ENCODE measurements around the gene FBXO4.
"Not testable (repeated sequence)": the region's sequence is repeated elsewhere in the genome, so short reads cannot be mapped to it uniquely, and the experiment has no call there.

The FBXO4 gene

DNA sequence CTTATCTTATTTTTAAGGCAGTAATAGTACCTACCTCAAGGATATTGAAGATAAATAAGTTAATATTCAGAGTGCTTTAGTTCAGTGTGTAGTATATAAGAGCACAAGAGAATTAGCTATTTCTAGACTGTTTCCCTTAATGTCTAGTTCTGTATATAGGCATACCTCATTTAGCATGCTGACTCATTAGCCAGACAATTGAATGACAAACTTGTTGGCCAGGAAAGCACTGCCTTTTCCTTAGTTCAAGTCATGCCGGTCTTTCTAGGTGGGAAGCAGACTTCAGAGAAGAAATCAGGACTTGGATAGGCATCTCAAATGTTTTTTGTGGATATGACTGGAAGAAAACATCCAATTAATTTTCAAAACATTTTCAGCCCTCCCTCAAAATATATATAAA lies 3.2 kb upstream of the FBXO4 start:
- DNase-seq (ENCODE audit: low read depth, low spot score) = no peak

GRCh38 chr5:41924526-41924871 lies 582 bp upstream of the FBXO4 start:
- DNase-seq (ENCODE audit: low read depth, low spot score) = no peak

DNA sequence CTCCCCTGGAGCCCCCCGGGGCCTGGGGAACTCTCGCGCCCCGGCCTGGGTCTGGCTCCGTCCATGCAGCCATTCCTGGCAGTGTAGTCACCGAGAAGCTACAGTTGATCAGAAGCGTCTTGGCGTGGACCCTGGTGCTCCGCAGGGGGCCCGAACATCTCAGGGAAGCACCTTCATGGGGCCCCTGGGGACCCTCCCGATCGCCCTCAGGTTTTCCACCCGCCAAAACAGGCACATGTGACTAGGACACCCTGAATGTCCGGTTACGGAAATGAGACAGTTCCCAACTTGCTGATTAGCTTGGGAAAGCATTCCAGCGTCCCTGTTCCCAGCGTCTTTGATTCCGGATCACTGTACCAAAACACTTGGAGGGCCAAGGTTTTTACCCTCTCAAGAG lies 472 bp downstream of the FBXO4 start:
- DNase-seq (ENCODE audit: low read depth, low spot score) = no peak

GRCh38 chr5:41927604-41928003 lies 2.5 kb downstream of the FBXO4 start:
- no peak for DNase-seq (ENCODE audit: low read depth, low spot score)

DNA sequence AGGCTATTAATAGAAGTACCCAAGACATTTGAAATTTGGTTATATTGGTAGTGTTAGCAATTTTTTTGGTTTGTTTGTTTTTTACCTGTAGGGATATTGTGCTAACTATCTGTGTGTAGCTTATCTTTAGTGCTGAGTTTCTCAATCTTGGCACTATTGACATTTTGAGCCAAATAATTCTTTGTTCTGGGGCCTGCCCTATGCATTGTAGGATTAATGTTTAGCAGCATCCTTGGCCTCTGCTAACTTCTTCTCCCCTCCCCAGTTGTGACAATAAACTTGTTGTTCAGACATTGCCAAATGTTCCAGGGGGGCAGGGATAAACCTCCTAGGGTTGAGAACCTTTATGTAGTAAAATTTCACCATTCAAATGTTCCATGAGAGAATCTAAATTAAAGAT lies 4.0 kb downstream of the FBXO4 start:
- DNase-seq (ENCODE audit: low read depth, low spot score) = no peak

GRCh38 chr5:41932770-41933169 lies 7.7 kb downstream of the FBXO4 start:
- no peak for DNase-seq (ENCODE audit: low read depth, low spot score)

DNA sequence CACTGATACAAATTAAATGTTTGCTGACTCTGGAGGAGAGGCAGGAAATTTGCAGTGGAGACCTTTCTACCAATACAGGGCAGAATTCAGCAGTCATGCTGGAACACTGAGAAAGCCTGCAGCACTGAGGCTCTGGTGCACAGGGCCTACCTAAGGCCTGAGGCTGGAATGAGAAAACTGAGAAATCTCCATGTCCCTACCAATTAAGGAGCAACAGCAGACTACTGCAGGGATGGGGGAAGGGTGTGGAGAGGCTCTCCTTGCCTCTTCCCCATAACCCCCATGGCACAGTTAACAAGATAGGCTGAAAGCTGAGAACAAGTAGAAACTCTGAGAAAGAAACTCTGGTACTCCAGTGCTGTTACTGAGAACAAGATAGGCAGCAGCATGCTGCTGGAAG lies 10.5 kb downstream of the FBXO4 start:
- no peak for DNase-seq (ENCODE audit: low read depth, low spot score)

- no peak for DNase-seq (ENCODE audit: low read depth, low spot score)
These were observed 15.6 kb downstream of the FBXO4 start for GRCh38 chr5:41940641-41941040.

DNA sequence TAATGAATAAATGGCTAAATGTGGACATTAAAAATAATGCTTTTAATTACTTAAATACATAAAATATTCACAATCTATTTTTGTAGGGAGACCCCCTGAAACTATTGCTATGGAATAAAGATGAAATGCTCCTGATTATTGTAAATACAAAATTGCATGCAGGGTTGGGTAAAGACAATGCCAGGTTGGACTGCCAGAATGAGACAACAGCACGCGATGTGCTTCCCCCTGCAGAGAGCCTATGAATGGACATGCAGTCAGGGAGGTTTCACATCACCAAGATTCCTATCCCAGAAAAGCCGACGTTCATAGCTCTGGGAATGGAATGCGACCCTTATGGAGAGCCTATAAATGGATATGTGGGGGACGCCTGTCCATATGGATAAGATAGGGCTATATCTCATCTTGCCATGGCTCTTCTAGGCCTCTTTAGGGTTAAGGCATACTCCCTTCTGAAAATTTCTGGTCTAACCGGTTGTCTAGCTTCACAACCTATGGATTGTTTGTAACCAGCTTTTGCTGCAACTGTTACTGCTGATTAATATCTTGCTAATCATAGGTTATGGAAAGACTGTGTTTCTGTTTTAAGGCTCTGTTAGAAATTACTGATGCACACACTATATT lies 20.4 kb downstream of the FBXO4 start:
- not testable (repeated sequence) for DNase-seq (ENCODE audit: low read depth, low spot score)

- DNase-seq (ENCODE audit: low read depth, low spot score) = no peak
These were observed 26.1 kb downstream of the FBXO4 start for GRCh38 chr5:41951224-41951623.

DNA sequence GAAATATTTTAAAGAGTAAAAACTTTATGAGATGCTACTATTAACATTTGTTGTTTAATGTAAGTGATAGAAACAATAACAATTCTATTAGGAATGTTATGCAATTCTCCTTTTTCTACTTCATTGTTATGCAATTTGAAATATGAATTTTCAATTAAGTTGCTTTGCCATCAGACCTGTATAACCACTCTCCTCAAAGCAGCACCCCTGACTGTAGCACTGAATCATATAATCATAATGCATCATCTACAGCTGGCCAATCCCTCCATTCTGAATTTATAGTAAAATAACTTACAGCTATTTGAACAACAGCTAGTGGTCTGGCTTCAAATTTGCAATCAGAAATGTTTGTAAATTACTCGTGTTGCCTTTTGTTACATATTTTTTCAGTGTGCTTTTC lies 29.2 kb downstream of the FBXO4 start:
- no peak for DNase-seq (ENCODE audit: low read depth, low spot score)

DNA sequence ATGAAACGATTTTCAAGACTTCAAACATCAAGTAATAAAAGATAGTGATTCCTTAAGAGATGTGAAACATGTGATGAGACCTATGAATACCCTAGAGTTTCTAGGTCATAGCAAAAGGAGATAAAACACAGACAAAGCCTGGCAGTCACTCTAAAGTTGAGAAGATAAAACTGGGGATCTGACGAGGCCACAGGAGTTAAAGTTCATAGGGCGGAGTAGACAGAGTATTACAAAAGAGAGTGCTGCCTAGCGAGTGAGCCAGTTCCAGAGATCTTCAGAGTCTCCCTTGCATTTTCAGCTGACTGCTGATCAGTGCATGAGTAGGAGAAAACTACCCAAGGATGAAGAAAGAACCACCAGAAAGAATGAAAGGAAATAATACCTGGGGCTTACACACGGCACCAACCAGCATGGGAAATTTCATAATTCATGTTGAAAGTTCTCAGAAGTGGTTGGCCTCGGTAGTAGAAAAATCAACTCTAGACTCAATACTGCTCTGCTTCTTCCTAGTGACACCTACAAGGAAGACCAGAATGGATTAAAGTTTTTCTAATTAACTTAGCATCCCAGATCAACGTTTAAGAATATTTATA lies 30.4 kb downstream of the FBXO4 start:
- no peak for DNase-seq (ENCODE audit: low read depth, low spot score)

- DNase-seq (ENCODE audit: low read depth, low spot score) = no peak
These were observed 31.9 kb downstream of the FBXO4 start for GRCh38 chr5:41956943-41957342.

GRCh38 chr5:41960481-41960880 lies 35.4 kb downstream of the FBXO4 start:
- no peak for DNase-seq (ENCODE audit: low read depth, low spot score)

DNA sequence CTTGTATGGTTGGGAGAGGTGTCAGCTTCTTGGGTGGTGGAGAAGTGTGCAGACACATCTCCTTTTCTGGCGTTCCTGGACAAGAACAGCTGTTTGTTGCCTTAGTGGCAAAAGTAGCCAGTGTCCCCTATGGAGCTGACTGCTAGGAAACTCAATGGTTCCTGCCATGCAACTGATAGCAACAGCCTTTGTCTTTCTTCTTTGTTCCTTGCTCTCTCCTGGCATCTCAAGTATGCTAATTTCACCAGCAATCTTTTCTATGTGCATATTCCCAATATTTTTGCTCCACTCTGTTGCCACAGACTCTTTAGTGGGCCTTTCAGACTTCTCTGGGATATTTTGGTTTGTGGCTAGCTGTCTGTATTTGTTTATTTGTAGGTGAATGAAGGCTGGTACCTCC lies 36.7 kb downstream of the FBXO4 start:
- DNase-seq (ENCODE audit: low read depth, low spot score) = no peak

GRCh38 chr5:41962491-41962890 lies 37.4 kb downstream of the FBXO4 start:
- DNase-seq (ENCODE audit: low read depth, low spot score) = no peak

- DNase-seq (ENCODE audit: low read depth, low spot score) = no peak
These were observed 41.5 kb downstream of the FBXO4 start for GRCh38 chr5:41966401-41967105.

DNA sequence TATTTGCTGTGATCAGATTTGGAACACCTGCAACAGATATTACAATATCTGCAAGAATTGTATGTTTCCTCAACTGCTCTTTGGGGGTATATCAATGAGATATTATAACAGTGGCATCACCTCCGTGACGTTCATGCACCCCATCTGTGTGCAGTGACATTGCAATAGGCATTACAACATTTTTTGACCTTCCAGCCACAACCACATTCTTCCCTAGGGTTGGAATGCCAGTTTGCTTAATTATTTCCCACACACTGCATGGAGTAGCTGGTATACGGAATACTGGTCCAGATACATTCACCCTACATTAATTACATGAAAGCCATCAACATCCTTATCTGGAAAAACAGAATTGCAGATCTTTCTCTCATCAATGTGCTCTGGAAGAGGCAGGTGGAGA lies 42.3 kb downstream of the FBXO4 start:
- no peak for DNase-seq (ENCODE audit: low read depth, low spot score)

DNA sequence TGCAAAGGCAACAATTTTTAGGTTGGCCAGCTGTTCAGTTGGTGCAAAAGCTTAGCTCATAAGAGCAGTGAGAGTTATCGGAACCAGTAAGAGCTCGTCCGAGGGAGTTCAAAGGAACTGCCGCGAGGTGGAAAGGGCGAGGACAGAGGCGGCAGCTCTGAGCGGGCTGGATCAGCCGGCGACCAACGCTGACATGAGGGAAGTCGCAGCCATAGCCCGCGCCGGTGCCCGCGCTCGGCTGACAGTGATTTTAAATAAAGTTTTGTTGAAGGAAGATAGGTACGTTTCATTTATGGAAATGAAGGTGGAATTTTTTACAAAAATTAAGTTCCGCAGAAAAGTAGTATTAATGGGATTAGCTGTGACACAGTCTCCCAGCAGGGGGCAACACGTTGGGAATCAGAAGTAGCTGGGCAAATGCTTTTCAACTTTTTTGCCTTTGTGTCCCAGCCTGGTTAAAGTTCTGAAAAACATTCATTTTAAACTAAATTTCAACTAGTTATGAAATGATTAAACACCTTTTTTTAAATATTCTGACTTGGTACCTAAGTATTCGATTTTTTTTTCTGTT lies 43.2 kb downstream of the FBXO4 start:
- no peak for DNase-seq (ENCODE audit: low read depth, low spot score)

DNA sequence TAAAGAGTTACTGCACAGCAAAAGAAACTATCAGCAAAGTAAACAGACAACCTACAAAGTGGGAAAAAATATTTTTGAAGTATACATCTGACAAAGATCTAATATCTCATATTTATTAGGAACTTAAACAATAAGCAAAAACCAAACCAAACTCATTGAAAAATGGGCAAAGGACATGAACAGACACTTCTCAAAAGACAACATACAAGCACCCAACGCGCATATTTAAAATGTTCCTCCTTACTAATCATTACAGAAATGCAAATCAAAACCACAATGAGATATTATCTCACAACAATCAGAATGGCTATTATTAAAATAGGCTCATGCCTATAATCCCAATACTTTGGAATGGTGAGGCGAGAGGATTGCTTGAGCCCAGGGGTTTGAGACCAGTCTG lies 48.0 kb downstream of the FBXO4 start:
- no peak for DNase-seq (ENCODE audit: low read depth, low spot score)

DNA sequence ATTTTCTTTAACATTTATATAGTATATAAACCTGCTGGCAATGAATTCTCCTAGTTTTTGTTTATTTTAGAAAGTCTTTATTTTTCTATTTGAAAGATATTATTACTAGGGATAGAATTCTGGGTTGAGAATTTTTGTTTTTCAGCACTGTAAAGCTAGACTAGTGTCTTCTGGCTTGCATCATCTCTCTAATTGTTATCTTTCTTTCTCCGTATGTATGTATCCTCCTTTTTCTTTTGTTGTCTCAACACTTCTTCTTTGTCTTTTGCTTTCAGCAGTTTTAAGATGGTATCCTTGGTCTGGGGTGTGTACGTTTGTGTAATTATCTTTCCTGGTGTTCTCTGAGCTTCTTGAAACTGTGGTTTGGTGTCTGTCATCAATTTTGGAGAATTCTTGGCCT lies 48.8 kb downstream of the FBXO4 start:
- DNase-seq (ENCODE audit: low read depth, low spot score) = no peak

DNA sequence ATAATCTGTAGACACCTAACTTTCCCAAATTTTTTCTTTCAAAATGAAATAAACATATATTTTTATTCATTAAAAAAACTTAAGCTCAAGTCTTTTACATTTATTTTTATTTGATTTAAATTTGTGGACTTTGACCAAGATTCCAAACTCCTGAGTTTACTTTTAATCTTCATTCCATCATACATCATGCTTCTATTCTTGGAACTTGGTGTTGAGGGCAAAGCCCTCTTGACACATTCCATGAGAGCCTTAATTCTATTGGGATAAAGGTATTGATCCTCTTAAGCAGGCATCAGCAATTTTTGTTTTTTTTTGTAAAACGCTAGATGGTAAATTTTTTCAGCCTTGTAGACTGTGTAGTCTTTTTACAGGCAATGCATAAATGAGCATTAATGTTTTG lies 53.6 kb downstream of the FBXO4 start:
- DNase-seq (ENCODE audit: low read depth, low spot score) = no peak

- no peak for DNase-seq (ENCODE audit: low read depth, low spot score)
These were observed 55.3 kb downstream of the FBXO4 start for GRCh38 chr5:41980396-41980795.

All from activated CD4-positive, CD25-positive, alpha-beta regulatory T cell treated with anti-CD3 and anti-CD28 coated beads, Interleukin-2, amount 50 U/mL, for 16 hours (primary cell).